ENCODE results near the gene HES1. TPM values are rescaled to one million over a fixed set of nuclear protein-coding genes. Genes with fewer than 3 reads are reported as not detected.

The HES1 gene
- total and polyA plus RNA-seq, 9 donors, result 16.7 to 116 (median 35.0) TPM

DNA sequence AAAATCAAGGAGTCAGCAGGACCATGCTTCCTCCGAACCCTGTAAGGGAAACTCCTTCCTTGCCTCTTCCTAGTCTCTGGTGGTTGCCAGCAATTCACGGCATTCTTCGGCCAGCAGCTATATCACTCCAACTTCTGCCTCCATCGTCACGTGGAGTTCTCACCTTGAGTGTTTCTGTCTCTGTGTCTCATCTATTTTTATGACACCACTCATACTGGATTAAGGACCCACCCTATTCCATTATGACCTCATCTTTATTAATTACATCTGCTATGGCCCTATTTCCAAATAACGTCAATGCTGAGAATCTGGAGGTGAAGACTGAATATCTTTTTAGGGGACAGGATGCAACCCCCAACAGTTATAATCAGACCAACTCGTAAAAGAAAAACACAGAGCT lies 21.8 kb upstream of the HES1 start:
- no peak for DNase-seq
- no peaks in the 10 kb centered on the region for H3K4me1 ChIP-seq (ENCODE audit: insufficient read depth)
- WGBS, 3 donors, result 88 to 93% (median 91%) methylated on average over 7 of the region's 7 CpGs
- no peak overlapping the region for H3K4me3 ChIP-seq
- intact Hi-C loops (cut with DNase I), result no loop called here
- TF ChIP-seq POLR2A (IDR thresholded peaks at IDR 0.05) (no peak), EP300 (IDR thresholded peaks at IDR 0.05) (no peak)
- TF ChIP-seq, protein P1, sequence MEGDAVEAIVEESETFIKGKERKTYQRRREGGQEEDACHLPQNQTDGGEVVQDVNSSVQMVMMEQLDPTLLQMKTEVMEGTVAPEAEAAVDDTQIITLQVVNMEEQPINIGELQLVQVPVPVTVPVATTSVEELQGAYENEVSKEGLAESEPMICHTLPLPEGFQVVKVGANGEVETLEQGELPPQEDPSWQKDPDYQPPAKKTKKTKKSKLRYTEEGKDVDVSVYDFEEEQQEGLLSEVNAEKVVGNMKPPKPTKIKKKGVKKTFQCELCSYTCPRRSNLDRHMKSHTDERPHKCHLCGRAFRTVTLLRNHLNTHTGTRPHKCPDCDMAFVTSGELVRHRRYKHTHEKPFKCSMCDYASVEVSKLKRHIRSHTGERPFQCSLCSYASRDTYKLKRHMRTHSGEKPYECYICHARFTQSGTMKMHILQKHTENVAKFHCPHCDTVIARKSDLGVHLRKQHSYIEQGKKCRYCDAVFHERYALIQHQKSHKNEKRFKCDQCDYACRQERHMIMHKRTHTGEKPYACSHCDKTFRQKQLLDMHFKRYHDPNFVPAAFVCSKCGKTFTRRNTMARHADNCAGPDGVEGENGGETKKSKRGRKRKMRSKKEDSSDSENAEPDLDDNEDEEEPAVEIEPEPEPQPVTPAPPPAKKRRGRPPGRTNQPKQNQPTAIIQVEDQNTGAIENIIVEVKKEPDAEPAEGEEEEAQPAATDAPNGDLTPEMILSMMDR (IDR thresholded peaks at IDR 0.05), result no peak
- no peaks in the 10 kb centered on the region for H3K9me3 ChIP-seq
- no peak overlapping the region for H3K27ac ChIP-seq
- no peaks in the 10 kb centered on the region for H3K27me3 ChIP-seq
- no peaks in the 10 kb centered on the region for H3K36me3 ChIP-seq

DNA sequence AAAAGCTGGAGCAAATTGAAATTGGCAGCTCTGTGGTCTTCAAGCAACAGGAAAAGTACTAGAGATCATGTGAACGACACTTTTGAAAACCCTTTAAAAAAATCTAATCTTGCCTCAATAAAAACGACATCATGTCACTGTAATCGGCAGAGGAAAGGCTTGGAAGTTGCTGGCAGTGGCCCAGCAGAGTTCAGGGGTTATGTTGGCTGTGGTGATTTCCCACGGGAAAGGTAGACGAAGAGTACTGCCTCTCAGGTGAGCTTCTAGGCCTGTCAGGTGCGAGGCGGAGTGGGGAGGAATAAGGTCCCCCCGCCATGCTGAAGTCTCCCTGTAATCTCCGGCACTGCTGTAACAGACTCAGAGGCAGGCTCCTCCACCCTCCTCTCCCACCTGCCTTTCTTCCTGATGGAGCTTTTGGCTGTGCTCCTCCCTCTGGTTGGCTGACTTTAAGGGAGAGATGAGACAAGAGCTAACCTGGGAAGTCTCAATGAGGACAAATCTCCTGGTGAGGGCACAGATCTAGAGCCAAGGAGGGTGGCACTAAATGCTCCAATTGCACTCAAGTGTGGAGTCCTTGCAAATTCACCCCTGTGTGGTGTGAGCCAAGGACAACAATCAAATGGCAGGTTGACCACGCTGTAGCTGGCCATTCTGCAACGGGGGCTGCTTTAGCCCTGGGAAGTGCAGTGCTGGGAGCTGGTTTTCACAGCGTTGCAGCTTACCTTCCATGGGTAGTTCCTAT lies 18.7 kb upstream of the HES1 start:
- no peak for DNase-seq
- 70 to 78% (median 74%) methylated on average over 12 of the region's 12 CpGs for WGBS, 3 donors
- H3K4me1 ChIP-seq (ENCODE audit: insufficient read depth), result no peaks in the 10 kb centered on the region
- intact Hi-C loops (cut with DNase I), result no loop called here
- H3K36me3 ChIP-seq, result no peaks in the 10 kb centered on the region
- TF ChIP-seq, protein P1 (IDR thresholded peaks at IDR 0.05), result no peak
- TF ChIP-seq EP300 (IDR thresholded peaks at IDR 0.05) (no peak), POLR2A (IDR thresholded peaks at IDR 0.05) (no peak)
- H3K9me3 ChIP-seq, result no peaks in the 10 kb centered on the region
- H3K4me3 ChIP-seq, result no peak overlapping the region
- H3K27me3 ChIP-seq, result no peaks in the 10 kb centered on the region
- H3K27ac ChIP-seq, result no peak overlapping the region

DNA sequence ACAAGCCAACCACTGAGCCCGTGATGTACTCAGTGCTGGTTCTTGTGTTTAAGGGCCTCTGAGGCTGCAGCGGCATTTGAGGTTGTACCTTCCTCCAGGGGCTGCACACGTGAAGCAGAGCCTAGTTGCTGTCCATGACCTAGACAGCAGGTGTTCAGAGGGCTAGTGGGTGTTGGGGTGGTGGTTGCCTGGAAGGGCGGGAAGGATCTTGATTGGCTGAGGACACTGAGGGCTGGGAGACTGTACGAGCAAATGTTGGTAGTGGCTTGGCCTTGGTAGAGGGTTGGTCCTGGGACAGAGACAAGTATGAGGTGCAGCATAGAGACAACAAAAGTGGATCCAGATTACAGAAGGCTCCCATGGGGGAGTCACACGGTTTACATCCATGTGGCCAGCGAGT lies 17.0 kb upstream of the HES1 start:
- Histone ChIP-seq H3K9me3 (no peaks in the 10 kb centered on the region), H3K27ac (no peak overlapping the region), H3K4me1 (ENCODE audit: insufficient read depth) (no peaks in the 10 kb centered on the region), H3K4me3 (no peak overlapping the region), H3K27me3 (no peaks in the 10 kb centered on the region), H3K36me3 (no peaks in the 10 kb centered on the region)
- DNase-seq, result no peak
- 90 to 94% (median 94%) methylated on average over 7 of the region's 7 CpGs for WGBS, 3 donors
- TF ChIP-seq POLR2A (IDR thresholded peaks at IDR 0.05) (no peak), EP300 (IDR thresholded peaks at IDR 0.05) (no peak)
- TF ChIP-seq, protein P1 (IDR thresholded peaks at IDR 0.05), result no peak
- intact Hi-C loops (cut with DNase I), result no loop called here

DNA sequence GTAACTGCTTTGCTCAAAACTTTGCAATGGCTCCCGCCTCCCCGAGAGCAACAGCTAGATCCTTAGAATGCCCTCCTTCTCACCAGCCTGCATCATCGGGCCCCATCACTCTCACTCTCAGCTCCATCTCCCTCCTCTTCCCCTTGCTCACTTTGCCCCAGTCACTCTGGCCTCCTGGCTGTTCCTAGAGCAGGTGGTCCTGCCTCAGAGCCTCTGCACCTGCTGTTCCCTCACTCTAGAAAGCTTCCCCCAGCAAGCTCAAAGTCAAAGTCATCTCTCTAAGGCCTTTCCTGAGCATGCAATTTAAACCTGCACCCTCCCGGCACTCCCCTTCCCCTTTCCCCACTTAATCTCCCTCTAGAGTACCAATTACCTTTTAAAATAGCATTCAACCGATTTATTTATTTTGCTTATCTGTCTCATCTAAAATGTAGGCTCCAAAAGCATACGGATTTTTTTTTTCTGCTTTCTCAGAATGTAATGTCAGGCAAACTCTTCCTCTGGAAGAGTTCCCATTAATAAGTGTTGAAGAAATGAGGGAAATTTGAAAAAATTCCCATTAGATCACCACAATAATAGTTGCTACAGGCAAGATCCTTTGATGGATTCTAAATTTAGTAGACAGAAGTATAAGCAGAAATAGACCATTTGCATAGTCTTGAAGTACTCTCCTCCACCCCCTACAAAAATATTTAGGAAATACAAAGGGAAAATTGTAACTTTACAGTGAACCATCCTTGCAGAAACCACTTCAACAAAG lies 15.9 kb upstream of the HES1 start:
- no peak for DNase-seq
- Histone ChIP-seq H3K36me3 (no peaks in the 10 kb centered on the region), H3K4me1 (ENCODE audit: insufficient read depth) (no peaks in the 10 kb centered on the region), H3K9me3 (no peaks in the 10 kb centered on the region), H3K27me3 (no peaks in the 10 kb centered on the region), H3K27ac (no peak overlapping the region), H3K4me3 (no peak overlapping the region)
- no peak for TF ChIP-seq POLR2A (IDR thresholded peaks at IDR 0.05)
- TF ChIP-seq EP300 (IDR thresholded peaks at IDR 0.05), result no peak
- TF ChIP-seq, protein P1 (IDR thresholded peaks at IDR 0.05), result no peak
- intact Hi-C loops (cut with DNase I), result no loop called here
- WGBS, 3 donors, result 83 to 87% (median 85%) methylated on average over 6 of the region's 6 CpGs
